ENCODE results near the gene LIMS1.

LIMS1 gene

DNA sequence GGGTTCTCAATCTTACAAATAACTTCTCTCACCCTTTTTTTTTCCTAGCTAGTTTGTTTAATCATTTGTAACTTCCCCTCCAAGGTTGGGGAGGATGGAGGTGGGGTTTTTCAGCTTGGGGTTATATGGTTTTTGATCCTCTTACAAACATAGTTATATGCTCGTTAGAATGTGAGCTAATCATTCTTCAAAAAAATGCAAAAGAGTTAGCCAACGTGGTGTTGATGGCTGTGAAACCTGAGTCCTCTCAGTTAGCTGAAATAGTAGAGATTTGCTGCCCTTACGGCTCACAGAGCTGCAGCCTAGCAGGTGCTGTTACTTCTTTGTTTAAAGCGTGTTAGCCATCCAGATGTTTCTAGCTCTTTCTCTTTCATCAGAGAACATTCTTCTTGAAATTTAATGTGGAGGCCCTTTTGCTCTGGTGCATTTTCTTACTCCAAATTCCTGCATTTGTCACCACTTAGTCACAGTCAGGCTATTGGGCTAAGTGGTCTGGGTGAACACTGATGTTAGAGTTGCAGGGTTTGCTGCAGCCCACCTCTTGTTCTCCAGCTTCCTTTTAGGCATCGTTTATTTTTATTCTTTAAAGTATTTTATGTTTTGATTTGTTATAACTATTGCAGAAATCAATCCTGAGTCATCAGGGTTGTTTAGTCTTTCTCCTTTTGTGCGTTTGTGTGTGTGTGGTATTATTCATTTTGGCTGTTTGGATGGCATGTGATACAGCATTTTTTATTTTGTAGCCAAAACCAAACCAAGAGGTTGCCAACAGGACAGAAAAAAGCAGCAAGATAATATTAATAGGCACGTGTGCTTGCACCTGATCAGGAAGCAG lies 41.1 kb downstream of the LIMS1 start:
- no peak for TF ChIP-seq GATA2 (IDR thresholded peaks at IDR 0.05; ENCODE audit: low read depth, low read length)
- no peak for TF ChIP-seq GATA3 (IDR thresholded peaks at IDR 0.05; ENCODE audit: low read depth, low read length)

DNA sequence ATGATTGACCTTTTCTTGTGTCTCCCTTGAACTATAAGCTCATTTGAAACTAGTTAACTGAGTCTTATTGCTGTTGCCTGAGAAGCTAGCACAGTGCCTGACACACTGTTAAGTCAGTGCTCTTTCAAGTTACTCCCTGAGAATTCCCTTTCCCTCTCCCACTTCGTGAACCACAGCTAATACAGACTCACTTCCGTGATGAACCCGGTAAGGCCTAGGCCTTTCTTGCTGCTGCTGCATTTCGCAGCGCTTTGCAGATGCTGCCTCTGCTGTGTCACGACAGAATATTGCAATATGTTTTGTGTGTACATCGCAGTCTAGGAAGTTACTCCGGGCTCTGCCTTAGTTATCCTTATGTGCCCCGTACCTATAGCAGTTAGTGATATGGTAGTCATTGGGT lies 42.8 kb downstream of the LIMS1 start:
- TF ChIP-seq GATA2 (IDR thresholded peaks at IDR 0.05; ENCODE audit: low read depth, low read length) (no peak), GATA3 (IDR thresholded peaks at IDR 0.05; ENCODE audit: low read depth, low read length) (no peak)

DNA sequence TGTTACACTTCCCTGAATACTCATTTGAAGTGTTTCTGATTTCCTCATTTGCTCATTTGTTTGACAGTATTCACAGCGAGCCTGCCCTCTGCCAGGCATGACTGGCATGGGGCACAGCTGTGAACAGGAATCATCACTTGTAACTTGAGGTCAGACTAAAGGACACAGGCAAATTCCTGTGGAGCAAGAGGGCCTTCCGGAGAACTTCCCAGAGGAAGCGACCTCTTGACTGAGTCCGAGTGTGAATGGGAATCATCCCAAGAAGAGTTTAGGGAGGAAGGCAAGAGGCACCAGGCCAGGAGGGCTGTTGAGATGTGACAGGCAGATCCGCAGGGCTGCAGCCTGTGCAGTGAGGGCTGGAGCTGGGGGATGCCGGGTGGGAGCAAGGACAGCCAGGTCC lies 45.4 kb downstream of the LIMS1 start:
- TF ChIP-seq GATA2 (IDR thresholded peaks at IDR 0.05; ENCODE audit: low read depth, low read length) (no peak), GATA3 (IDR thresholded peaks at IDR 0.05; ENCODE audit: low read depth, low read length) (no peak)

DNA sequence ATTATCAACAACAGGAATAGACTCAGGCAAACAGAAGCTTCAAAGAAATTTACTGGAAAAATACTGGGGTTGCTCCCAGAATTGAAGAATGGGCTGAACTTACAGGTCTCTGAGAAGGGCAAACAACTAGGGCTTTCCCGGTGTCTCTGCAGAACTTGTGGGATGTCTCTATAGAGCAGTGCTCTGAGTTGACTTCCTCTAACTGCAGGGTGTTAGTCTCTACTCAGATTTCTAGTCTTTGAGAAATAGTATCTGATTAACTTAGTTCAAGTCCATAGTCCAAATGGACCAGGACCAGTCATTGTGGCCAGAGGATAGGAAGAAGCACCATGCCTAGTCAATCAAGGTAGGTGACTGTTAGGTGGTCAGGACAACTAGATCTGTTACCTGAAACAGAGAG lies 45.8 kb downstream of the LIMS1 start:
- TF ChIP-seq GATA2 (IDR thresholded peaks at IDR 0.05; ENCODE audit: low read depth, low read length) (no peak), GATA3 (IDR thresholded peaks at IDR 0.05; ENCODE audit: low read depth, low read length) (no peak)

DNA sequence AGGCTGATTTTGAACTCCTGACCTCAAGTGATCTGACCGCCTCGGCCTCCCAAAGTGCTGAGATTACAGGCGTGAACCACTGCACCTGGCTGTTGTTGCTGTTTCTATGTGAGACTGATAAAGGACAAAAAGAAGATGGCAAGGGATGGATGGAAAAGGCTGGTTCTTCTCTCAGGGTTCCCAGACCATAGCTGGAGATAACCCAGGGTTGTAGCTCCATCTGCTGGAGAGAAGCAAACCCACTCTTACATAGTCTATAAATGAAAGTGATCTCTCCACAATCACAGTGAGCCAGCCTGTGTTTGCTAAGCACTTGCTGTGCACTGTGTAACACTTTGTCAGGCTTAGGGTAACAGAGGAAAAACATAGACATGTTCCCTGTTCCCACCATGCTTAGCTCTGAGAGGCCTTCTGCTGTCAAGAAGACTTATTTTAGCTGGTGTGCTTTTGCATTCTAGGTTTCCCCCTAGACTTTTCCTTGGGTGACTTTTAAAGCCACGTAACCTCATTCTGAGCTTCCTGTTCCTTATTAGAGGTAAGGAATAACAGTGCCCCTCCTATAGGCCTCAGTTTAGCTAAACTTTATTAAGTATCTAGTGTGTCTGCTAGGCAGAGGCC lies 49.7 kb downstream of the LIMS1 start:
- TF ChIP-seq GATA2 (IDR thresholded peaks at IDR 0.05; ENCODE audit: low read depth, low read length): no peak
- TF ChIP-seq GATA3 (IDR thresholded peaks at IDR 0.05; ENCODE audit: low read depth, low read length): no peak

DNA sequence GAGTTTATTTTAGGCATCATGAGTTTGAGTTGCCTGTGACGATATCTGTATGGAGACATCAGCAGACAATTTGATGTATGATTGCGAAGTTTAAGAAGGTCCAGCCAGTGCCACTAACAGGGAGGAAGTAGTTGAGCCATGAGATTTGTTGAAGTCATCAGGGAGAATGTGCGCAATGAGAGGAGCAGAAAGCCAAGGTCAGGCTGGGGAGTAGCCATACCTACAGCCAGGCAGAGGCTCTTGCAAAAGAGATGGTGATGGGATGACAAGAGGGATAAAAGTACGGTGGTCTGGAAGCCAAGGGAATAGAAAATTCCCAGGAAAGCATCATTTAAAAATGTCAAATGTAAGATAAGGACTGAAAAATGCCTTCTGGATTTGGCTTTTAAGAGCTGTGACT lies 51.2 kb downstream of the LIMS1 start:
- TF ChIP-seq GATA3 (IDR thresholded peaks at IDR 0.05; ENCODE audit: low read depth, low read length): no peak

DNA sequence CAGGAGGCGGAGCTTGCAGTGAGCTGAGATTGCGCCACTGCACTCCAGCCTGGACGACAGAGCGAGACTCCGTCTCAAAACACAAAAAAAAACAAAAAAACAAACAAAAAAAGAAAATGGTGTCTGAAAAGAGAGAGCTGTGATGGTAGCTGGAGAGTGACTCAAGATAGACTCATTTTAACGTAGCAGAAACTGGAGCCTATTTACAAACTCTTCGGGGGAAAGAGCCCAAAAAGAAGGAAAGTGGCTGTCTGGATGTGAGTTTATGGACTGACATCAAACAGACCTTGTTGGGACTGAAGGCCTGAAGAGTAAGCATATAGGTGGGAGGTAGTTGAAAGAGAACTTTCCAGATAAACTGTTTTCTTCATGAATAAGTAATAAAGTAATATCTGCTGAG lies 51.8 kb downstream of the LIMS1 start:
- TF ChIP-seq GATA3 (IDR thresholded peaks at IDR 0.05; ENCODE audit: low read depth, low read length) (no peak), GATA2 (IDR thresholded peaks at IDR 0.05; ENCODE audit: low read depth, low read length) (no peak)

DNA sequence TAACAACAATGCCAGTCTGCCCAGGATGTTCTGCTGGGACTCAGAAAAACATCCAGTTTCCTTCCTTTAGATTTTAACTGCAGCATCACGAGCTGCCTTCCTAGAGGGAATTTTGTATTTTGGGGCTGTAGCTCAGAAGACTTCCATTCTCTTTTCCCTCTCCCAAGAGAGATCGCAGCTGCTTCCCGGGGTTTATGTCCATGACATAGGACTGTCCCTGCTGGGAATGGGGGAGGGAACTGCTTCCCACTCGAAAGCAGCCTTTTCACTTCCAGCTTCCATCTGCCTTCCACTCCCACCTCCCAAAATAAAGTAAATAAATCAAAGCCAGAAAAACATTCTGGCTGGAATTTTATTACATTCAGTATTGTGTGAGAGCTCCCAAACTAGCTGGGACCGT lies 52.4 kb downstream of the LIMS1 start:
- no peak for TF ChIP-seq GATA2 (IDR thresholded peaks at IDR 0.05; ENCODE audit: low read depth, low read length)
- TF ChIP-seq GATA3 (IDR thresholded peaks at IDR 0.05; ENCODE audit: low read depth, low read length): no peak

DNA sequence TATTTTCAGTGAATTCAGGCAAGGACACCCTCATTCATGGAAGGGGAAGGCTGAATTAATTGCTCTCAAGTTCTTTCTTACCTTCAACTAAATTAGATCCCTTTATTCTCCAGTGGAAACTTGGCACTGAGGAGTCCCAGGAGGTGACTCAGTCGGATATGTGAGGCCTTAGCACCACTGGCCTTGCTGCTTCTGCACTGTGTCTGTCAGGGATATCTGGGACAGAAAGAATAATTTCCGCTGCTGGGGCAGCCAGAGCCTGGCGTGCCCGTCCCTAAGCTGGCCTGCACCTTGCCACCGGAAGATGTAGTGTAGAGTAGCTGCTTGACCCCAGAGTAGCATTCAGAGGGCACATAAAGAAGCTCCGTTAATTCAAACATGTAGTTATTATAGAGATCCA lies 53.4 kb downstream of the LIMS1 start:
- no peak for TF ChIP-seq GATA3 (IDR thresholded peaks at IDR 0.05; ENCODE audit: low read depth, low read length)
- no peak for TF ChIP-seq GATA2 (IDR thresholded peaks at IDR 0.05; ENCODE audit: low read depth, low read length)

DNA sequence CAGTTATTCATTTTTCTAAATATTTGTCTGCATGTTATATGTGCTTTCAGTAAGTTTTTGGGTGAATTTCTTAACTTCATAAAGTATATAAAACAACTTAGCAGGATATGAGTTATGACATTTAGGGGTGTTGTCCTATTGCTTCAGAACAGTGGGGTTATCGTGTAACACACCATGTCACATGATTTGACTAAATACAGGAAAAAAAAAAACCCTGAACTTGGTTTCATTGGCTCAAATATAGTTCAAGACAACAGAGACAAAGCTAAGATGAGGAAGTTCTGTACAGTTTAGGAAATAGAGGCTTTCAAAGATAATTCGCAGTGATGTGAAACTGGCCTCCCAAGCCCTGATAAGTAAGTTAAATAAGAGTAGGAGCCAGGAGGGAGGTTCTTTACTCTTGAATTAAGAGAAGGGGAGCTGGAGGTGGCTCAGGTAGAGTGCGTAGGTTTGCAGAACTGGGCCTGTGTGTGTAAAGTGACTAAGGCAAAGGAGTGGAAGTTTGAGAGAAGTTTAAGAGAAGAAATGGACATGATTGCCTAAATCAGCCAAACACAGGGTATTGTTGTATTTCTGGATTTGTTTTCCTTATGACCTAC lies 53.9 kb downstream of the LIMS1 start:
- TF ChIP-seq GATA3 (IDR thresholded peaks at IDR 0.05; ENCODE audit: low read depth, low read length) (no peak), GATA2 (IDR thresholded peaks at IDR 0.05; ENCODE audit: low read depth, low read length) (no peak)

DNA sequence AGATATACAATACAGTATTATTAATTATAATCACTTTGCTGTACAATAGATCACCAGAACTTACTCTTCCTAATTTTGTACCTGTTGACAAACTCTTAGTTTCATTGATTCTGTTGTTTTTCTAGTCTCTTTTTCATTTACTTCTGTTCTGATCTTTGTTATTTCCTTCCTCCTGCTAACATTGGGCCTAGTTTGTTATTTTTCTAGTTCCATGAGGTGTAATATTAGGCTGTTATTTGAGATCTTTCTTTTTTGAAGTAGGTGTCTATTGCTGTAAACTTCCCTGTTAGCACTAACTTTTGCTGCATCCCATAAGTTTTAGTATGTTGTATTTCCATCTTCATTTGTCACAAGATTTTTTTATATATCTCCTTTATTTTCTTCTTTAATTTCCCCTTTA lies 55.1 kb downstream of the LIMS1 start:
- no peak for TF ChIP-seq GATA3 (IDR thresholded peaks at IDR 0.05; ENCODE audit: low read depth, low read length)
- no peak for TF ChIP-seq GATA2 (IDR thresholded peaks at IDR 0.05; ENCODE audit: low read depth, low read length)

DNA sequence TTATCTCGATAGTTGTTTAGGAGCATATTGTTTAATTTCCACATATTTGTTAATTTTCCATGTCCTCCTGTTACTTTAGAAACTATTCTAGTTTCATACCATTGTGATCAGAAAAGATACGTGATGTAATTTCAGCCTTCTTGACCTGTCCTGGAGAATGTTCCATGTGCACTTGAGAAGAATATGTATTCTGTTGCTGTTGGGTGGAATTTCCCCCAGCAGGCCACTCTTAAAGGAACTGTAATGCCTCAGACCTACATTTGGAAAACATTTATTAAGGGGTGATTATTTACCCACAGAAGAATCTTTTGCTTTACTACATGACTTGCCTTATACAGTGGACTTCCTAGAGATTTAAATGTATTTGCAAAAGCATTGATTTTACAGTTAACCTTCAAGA lies 55.5 kb downstream of the LIMS1 start:
- TF ChIP-seq GATA2 (IDR thresholded peaks at IDR 0.05; ENCODE audit: low read depth, low read length) (no peak), GATA3 (IDR thresholded peaks at IDR 0.05; ENCODE audit: low read depth, low read length) (no peak)

DNA sequence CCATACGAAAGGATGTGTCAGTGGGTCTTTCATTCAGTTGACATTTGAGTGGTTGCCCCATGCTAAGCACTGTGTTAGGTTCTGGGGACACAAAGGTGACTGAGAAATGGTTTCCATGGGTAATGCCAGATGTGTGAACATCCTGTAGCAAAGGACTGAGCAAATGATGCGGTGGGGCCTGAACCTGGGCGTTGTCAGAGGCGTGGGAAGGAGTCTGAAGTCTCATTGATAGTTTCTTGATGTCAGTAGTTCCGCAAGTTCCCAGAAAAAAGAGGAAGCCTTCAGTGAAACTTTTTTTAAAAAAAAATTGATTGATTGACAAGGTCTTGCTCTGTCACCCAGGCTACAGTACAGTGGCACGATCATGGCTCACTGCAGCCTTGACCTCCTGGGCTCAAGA lies 56.9 kb downstream of the LIMS1 start:
- TF ChIP-seq GATA2 (IDR thresholded peaks at IDR 0.05; ENCODE audit: low read depth, low read length) (no peak), GATA3 (IDR thresholded peaks at IDR 0.05; ENCODE audit: low read depth, low read length) (no peak)

DNA sequence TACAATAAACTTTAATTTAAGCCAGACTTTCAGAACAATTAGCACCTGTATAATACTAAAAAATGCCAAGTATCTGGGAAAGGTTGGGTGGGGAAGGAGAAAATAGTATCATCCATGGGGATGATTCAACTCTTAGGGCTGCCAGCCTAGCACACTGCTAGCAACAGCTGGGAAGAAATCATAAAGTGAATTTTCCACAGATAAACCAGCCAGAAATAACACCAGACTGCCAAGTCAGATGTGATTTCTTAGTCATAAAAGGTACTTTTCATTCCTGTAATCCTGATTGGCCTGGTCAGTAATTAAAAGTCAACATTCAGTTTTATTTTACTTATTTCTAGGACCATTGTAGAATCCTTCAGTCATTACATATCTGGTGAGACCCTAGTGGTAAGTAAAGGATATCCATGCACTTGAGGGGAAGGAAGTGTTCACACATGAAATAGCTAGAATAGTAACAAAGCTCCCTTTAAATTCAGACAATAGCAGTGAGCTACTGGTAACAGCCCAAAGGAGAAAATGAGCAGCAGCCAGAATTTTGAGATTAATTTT lies 59.4 kb downstream of the LIMS1 start:
- TF ChIP-seq GATA2 (IDR thresholded peaks at IDR 0.05; ENCODE audit: low read depth, low read length): no peak
